Measurements from ENCODE around the gene POU2AF1. TPM values are rescaled to one million over a fixed set of nuclear protein-coding genes. Genes with fewer than 3 reads are reported as not detected.

POU2AF1 gene
- total RNA-seq, 1 donor from 2014 or later: not detected

- TF ChIP-seq, protein P1, sequence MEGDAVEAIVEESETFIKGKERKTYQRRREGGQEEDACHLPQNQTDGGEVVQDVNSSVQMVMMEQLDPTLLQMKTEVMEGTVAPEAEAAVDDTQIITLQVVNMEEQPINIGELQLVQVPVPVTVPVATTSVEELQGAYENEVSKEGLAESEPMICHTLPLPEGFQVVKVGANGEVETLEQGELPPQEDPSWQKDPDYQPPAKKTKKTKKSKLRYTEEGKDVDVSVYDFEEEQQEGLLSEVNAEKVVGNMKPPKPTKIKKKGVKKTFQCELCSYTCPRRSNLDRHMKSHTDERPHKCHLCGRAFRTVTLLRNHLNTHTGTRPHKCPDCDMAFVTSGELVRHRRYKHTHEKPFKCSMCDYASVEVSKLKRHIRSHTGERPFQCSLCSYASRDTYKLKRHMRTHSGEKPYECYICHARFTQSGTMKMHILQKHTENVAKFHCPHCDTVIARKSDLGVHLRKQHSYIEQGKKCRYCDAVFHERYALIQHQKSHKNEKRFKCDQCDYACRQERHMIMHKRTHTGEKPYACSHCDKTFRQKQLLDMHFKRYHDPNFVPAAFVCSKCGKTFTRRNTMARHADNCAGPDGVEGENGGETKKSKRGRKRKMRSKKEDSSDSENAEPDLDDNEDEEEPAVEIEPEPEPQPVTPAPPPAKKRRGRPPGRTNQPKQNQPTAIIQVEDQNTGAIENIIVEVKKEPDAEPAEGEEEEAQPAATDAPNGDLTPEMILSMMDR (IDR thresholded peaks at IDR 0.05): peak; percentile 14
- Mint-ChIP-seq H3K4me3 (ENCODE audit: unreplicated experiment) (no peak overlapping the region), H3K4me1 (ENCODE audit: low read depth) (no peaks in the 10 kb centered on the region), H3K27ac (ENCODE audit: unreplicated experiment) (no peak overlapping the region), H3K27me3 (ENCODE audit: low read depth) (peaks cover 3% of the 10 kb centered on the region), H3K9me3 (ENCODE audit: low read depth) (no peaks in the 10 kb centered on the region), H3K36me3 (ENCODE audit: low read depth) (no peaks in the 10 kb centered on the region)
- DNase-seq (ENCODE audit: low spot score): no peak
Observed at GRCh38 chr11:111359223-111360149, 19.6 kb downstream of the POU2AF1 start.

DNA sequence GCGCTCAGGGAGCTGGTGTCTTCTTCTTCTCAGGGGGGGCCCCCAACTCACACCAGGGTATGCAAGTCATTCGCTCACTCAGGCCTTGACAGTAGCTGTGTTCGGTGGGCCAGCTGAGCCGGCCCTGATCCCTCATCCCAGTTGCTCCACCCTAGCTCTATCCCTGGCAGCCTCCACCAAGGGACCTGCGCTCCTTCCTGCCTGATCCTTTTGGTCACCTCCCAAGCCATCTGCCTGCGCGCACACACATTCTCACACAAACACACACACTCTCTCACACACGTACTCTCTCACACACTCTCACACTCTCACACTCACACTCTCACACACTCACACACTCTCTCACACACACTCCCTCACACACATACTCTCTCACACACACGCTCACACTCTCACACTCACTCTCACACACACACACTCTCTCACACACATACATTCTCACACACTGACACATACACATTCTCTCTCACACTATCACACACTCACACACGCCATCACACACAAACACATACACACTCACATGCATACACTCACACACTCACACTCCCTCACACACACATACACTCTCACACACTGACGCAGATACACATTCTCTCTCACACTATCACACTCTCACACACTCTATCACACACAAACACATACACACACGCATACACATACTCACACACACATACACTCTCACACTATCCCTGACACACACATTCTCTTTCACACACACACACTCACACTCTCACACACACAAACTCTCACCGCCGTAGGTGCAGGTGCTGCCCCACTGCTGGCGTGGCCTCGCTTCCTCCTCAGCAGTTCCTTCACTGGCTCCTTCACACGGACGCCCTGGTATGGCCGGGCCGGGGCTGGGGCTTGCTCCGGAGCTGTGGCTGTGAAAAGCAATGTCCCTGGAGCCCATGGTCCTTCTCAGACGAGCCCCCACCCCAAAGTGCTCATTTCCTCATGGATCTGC, 20.8 kb downstream of the POU2AF1 start:
- no peak overlapping the region for H3K4me3 Mint-ChIP-seq (ENCODE audit: unreplicated experiment)
- DNase-seq (ENCODE audit: low spot score): no peak
- no peaks in the 10 kb centered on the region for H3K9me3 Mint-ChIP-seq (ENCODE audit: low read depth)
- H3K4me1 Mint-ChIP-seq (ENCODE audit: low read depth): no peaks in the 10 kb centered on the region
- TF ChIP-seq, protein P1 (IDR thresholded peaks at IDR 0.05): no peak
- H3K36me3 Mint-ChIP-seq (ENCODE audit: low read depth): no peaks in the 10 kb centered on the region
- H3K27ac Mint-ChIP-seq (ENCODE audit: unreplicated experiment): no peak overlapping the region
- H3K27me3 Mint-ChIP-seq (ENCODE audit: low read depth): peaks cover 6% of the 10 kb centered on the region

DNA sequence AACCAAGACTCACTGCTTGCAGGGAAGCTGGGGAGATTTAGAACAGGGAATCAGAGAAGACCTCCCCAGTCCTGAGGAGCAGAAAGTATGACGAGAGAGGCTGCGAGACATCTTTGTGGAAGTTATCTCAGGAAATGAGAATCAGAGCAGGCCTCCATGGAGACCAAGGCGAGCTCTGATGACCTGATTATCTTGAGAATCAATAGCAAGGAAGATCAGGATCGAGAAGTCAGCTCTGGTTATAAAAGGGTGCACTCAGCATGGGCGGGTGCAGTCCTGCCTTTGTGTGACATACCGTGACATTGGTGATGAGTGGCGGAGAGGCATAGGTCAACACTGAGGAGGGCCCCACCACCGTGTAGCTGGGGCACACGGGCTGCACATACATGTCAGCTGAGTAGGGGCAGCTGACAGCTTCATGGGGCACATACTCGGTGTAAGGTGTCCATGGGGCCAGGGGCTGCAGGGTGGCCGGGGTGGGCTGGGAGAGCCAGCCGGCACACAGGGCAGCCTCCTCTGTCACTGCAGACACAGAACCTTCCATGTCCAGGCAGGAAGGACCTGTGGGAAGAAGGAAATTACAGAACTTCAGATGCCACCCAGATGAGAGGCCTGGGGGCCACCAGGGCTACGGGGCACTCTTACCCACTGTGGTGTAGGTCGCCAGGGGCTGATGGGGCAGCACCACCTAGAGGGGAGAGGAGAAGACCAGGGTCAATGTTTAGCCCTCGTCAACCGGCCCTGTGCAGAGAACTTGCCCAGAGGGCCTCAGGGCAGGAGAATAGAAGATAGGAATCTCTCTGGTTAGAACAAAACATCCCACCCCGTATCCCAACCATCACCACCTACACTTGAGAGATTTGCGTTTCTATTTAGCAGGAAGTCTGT, 21.7 kb downstream of the POU2AF1 start:
- H3K9me3 Mint-ChIP-seq (ENCODE audit: low read depth): no peaks in the 10 kb centered on the region
- H3K27ac Mint-ChIP-seq (ENCODE audit: unreplicated experiment): no peak overlapping the region

DNA sequence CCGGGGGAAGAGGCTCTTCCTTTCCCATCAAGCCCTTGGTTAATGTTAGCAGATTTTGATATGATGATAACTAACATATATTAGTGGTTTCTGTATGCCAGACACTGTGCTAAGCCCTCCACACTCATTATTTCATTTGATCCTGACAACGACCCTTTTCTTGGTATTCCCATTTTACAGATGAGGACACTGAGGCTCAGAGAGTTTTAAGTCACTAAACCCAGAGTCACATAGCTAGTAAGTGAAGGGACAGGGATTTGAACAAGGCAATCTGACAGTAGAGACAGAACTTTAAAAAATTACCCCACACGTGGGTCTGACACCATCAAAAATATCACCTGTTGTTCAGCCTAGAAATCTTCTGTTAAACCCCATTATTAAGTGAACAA, 22.4 kb downstream of the POU2AF1 start:
- no peak overlapping the region for H3K27ac Mint-ChIP-seq (ENCODE audit: unreplicated experiment)
- no peaks in the 10 kb centered on the region for H3K4me1 Mint-ChIP-seq (ENCODE audit: low read depth)

More for the DNA sequence above, 21.7 kb downstream of the POU2AF1 start:
- no peak for DNase-seq (ENCODE audit: low spot score)
- H3K4me1 Mint-ChIP-seq (ENCODE audit: low read depth): no peaks in the 10 kb centered on the region
- H3K36me3 Mint-ChIP-seq (ENCODE audit: low read depth): no peaks in the 10 kb centered on the region
- TF ChIP-seq, protein P1 (IDR thresholded peaks at IDR 0.05): no peak
- H3K27me3 Mint-ChIP-seq (ENCODE audit: low read depth): peaks cover 4% of the 10 kb centered on the region
- no peak overlapping the region for H3K4me3 Mint-ChIP-seq (ENCODE audit: unreplicated experiment)

More for the DNA sequence above, 22.4 kb downstream of the POU2AF1 start:
- DNase-seq (ENCODE audit: low spot score): no peak
- H3K27me3 Mint-ChIP-seq (ENCODE audit: low read depth): peaks cover 3% of the 10 kb centered on the region
- no peaks in the 10 kb centered on the region for H3K36me3 Mint-ChIP-seq (ENCODE audit: low read depth)
- no peak overlapping the region for H3K4me3 Mint-ChIP-seq (ENCODE audit: unreplicated experiment)
- no peaks in the 10 kb centered on the region for H3K9me3 Mint-ChIP-seq (ENCODE audit: low read depth)
- TF ChIP-seq, protein P1 (IDR thresholded peaks at IDR 0.05): no peak

All from chondrocyte (in vitro differentiated cells).